Adrenal gland (tissue), 12 donors: ENCODE measurements around the gene FBXO10. TPM values are rescaled to one million over a fixed set of nuclear protein-coding genes. Genes with fewer than 3 reads are reported as not detected.
"Not testable (repeated sequence)": the region's sequence is repeated elsewhere in the genome, so short reads cannot be mapped to it uniquely, and the experiment has no call there.

Experiments
- DNase-seq, 7 donors: peaks; one replicate each; pipeline ENCODE4 v3.0.0-alpha.2; 2019 to 2020
- H3K27ac ChIP-seq, 5 donors: fragments of 200-600 bp; sonication (generic) in 4 of 5; 1 replicate in 3 of 5; 2 replicates in 2 of 5; pipeline versions ENCODE4 v1.5.1 to v1.8.0; 2016 to 2020; ENCODE audit warnings: mild to moderate bottlenecking in 1 of 5
- H3K27me3 ChIP-seq: fragments of 200-600 bp; 2 replicates; pipeline ENCODE4 v1.8.0; 2021
- H3K36me3 ChIP-seq, 2 donors: fragments of 200-600 bp; replicated peaks in 1 of 2; 1 replicate in 1 of 2; 2 replicates in 1 of 2; pipeline versions ENCODE4 v1.5.1 to v1.8.0; 2018 to 2022
- H3K4me1 ChIP-seq, 2 donors: fragments of 200-600 bp; replicated peaks in 1 of 2; 1 replicate in 1 of 2; 2 replicates in 1 of 2; pipeline versions ENCODE4 v1.5.1 to v1.8.0; 2018 to 2021
- H3K4me3 ChIP-seq, 4 donors: fragments of 200-600 bp; sonication (generic) in 3 of 4; one replicate each; pipeline ENCODE4 v1.5.1; 2016 to 2018
- H3K9me3 ChIP-seq, 3 donors: fragments of 200-600 bp; sonication (generic) in 1 of 3; replicated peaks in 1 of 3; 1 replicate in 2 of 3; 2 replicates in 1 of 3; pipeline versions ENCODE4 v1.5.1 to v1.8.0; 2016 to 2021
- CTCF ChIP-seq, 6 experiments: fragments of 450-650 bp in 4 of 6; fragments of 200-600 bp in 2 of 6; sonication (generic) in 1 of 6; IDR thresholded peaks; 1 replicate in 5 of 6; 2 replicates in 1 of 6; pipeline versions ENCODE4 v1.5.1 to v1.8.0; 2016 to 2021; ENCODE audit warnings: antibody characterized with exemption in 6 of 6, mild to moderate bottlenecking in 2 of 6, moderate library complexity in 1 of 6
- POLR2A ChIP-seq, 2 donors: fragments of 450-650 bp; IDR thresholded peaks; one replicate each; pipeline ENCODE4 v1.6.1; 2017; ENCODE audit warnings: antibody characterized with exemption in 2 of 2, mild to moderate bottlenecking in 2 of 2, moderate library complexity in 1 of 2
- WGBS, 4 donors: extraction: QIAGEN DNeasy Blood & Tissue Kit in 2 of 4; methylation state at CpG; one replicate each; pipeline versions ENCODE4 v1.1.5 to v1.1.7; 2013 to 2017; 5-methylcytosine and 5-hydroxymethylcytosine counted together
- intact Hi-C, 2 donors: fragments of 100-400 bp; cut with DNase I; formaldehyde crosslinking; loops; one replicate each; pipeline versions ENCODE4 v1.14.1 to v1.15.0; 2022 to 2023
- polyA plus RNA-seq, 3 donors: library from polyadenylated mRNA; stranded (reverse); fragments of 200-250 nt in 2 of 3; fragments of 350-450 nt in 1 of 3; fragmentation: Illumina TruSeq in 1 of 3; extraction: RNeasy Lipid Tissue Mini Kit (QIAGEN cat#74804) in 1 of 3; gene quantifications; one replicate each; pipeline ENCODE4 v1.2.3, GENCODE V29; 2013 to 2014
- total RNA-seq, 9 donors: library from RNA; depleted of rRNA in 4 of 9; stranded (reverse); fragments of >200 nt in 4 of 9; fragments of 120-200 nt in 1 of 9; fragmentation: NEBNext Ultra II Directional in 1 of 9; extraction: Animal tissue kit (Norgen Biotek cat#: 25700) in 1 of 9; gene quantifications; one replicate each; pipeline versions ENCODE4 v1.1.0 to v1.2.4, GENCODE V29; 2013 to 2023
- donor health status: healthy with polysubstance abuse.
- donor health status: Bipolar disorder and iron deficiency.
- donor health status: DM: yes; HTN: yes; CAD: no.
- donor health status: DM: no; HTN: no; CAD: no.
- donor health status: DM: no; HTN: no; CAD: no.
- donor health status: DM: yes; HTN: yes; CAD: no.

FBXO10 gene
- total and polyA plus RNA-seq, 12 donors, result 7.2 to 86.6 (median 12.3) TPM

- H3K4me3 ChIP-seq, result no peak overlapping the region
- intact Hi-C loops, result no loop called here
Observed at GRCh38 chr9:37468620-37469019, 107.6 kb downstream of the FBXO10 start.

GRCh38 chr9:37467530-37467929 is 108.7 kb downstream of the FBXO10 start:
- H3K36me3 ChIP-seq, H3K27ac ChIP-seq, DNase-seq, H3K4me3 ChIP-seq, H3K9me3 ChIP-seq, H3K27me3 ChIP-seq, intact Hi-C loops: not testable (repeated sequence)
- peaks cover 11 to 27% of the 10 kb centered on the region in 2 donors for H3K4me1 ChIP-seq
- WGBS, 4 donors, result 91 to 93% (median 92%) methylated on average over 17 of the region's 17 CpGs

More at GRCh38 chr9:37468620-37469019, 107.6 kb downstream of the FBXO10 start:
- WGBS, 4 donors, result 91 to 96% (median 93%) methylated on average over 5 to 6 of the region's 6 CpGs
- H3K4me1 ChIP-seq, result peaks cover 8 to 21% of the 10 kb centered on the region in 2 donors
- no peak for TF ChIP-seq POLR2A (IDR thresholded peaks at IDR 0.05)
- TF ChIP-seq CTCF (IDR thresholded peaks at IDR 0.05), result no peak
- no peaks in the 10 kb centered on the region for H3K27me3 ChIP-seq
- no peak for DNase-seq
- no peaks in the 10 kb centered on the region for H3K36me3 ChIP-seq
- no peaks in the 10 kb centered on the region for H3K9me3 ChIP-seq
- H3K27ac ChIP-seq, result no peak overlapping the region

- DNase-seq, result peak in 6 of 7 donors; percentile 75 to 92 (median 82)
- intact Hi-C loops, result no loop called here
- WGBS, 4 donors, result 0 to 1% (median 0%) methylated on average over 21 to 47 of the region's 47 CpGs
Observed at GRCh38 chr9:37466037-37466709, 110.0 kb downstream of the FBXO10 start.

GRCh38 chr9:37465249-37466036 is 110.7 kb downstream of the FBXO10 start, which contains the start of gene ZBTB5:
Gene ZBTB5 (minus strand): TSS chr9:37465450. CDS start chr9:37442551, 22,899 bp downstream.
- 0 to 2% (median 0%) methylated on average over 18 to 52 of the region's 52 CpGs for WGBS, 4 donors
- Histone ChIP-seq H3K27me3 (no peaks in the 10 kb centered on the region), H3K4me3 (peak within 1 kb of the TSS; percentile 21 to 96 (median 86)), H3K4me1 (peaks cover 11 to 26% of the 10 kb centered on the region in 2 donors), H3K36me3 (no peaks in the 10 kb centered on the region), H3K27ac (peak within 1 kb of the TSS; percentile 93 to 100 (median 99)), H3K9me3 (no peaks in the 10 kb centered on the region)
- intact Hi-C loops, result no loop called here
- TF ChIP-seq CTCF (IDR thresholded peaks at IDR 0.05) (no peak), POLR2A (IDR thresholded peaks at IDR 0.05) (peak in 1 of 2 donors; percentile 81)
- DNase-seq, result peak; percentile 98 to 100 (median 100)

More at GRCh38 chr9:37466037-37466709, 110.0 kb downstream of the FBXO10 start:
- Histone ChIP-seq H3K9me3 (no peaks in the 10 kb centered on the region), H3K27me3 (no peaks in the 10 kb centered on the region), H3K4me1 (peaks cover 11 to 26% of the 10 kb centered on the region in 2 donors), H3K27ac (peak overlapping the region; percentile 90 to 100 (median 99)), H3K36me3 (no peaks in the 10 kb centered on the region), H3K4me3 (peak overlapping the region in 3 of 4 donors; percentile 50 to 86 (median 54))
- TF ChIP-seq CTCF (IDR thresholded peaks at IDR 0.05) (no peak), POLR2A (IDR thresholded peaks at IDR 0.05) (peak; percentile 72 to 73)
